Endothelial cell of umbilical vein (primary cell): ENCODE measurements around the gene RNF43.

Source experiments
- EZH2 ChIP-seq: IDR thresholded peaks from 2 replicates; pipeline ENCODE4 v1.6.1; 2012; ENCODE audit warnings: borderline replicate concordance, low read depth, mild to moderate bottlenecking, moderate library complexity, low read length, inconsistent platforms; ENCODE audit not compliant: severe bottlenecking
- GATA2 ChIP-seq: IDR thresholded peaks from 2 replicates; pipeline ENCODE4 v1.7.0; 2011; ENCODE audit warnings: low read depth, mild to moderate bottlenecking, moderate library complexity, mixed read lengths, low read length; ENCODE audit not compliant: insufficient read length, insufficient read depth
- JUN ChIP-seq: IDR thresholded peaks from 2 replicates; pipeline ENCODE4 v1.6.1; 2011; ENCODE audit warnings: borderline replicate concordance, low read depth; ENCODE audit not compliant: insufficient read length, insufficient read depth
- POLR2A ChIP-seq: IDR thresholded peaks from 2 replicates; pipeline ENCODE4 v1.6.1; 2012; ENCODE audit warnings: low read depth, mild to moderate bottlenecking, control low read depth, low read length
- POLR2AphosphoS5 ChIP-seq: IDR thresholded peaks from 2 replicates; pipeline ENCODE4 v1.6.1; 2012; ENCODE audit warnings: low read depth, mild to moderate bottlenecking, control low read depth, low read length, moderate library complexity; ENCODE audit not compliant: insufficient read depth
- TF ChIP-seq, protein P1 (sequence below), 2 donors: IDR thresholded peaks; 1 replicate in 1 of 2; 2 replicates in 1 of 2; pipeline ENCODE4 v1.5.1; 2011; ENCODE audit warnings: low read length in 2 of 2, mild to moderate bottlenecking in 2 of 2, moderate library complexity in 2 of 2, control low read depth in 1 of 2, inconsistent platforms in 1 of 2, low read depth in 1 of 2; ENCODE audit not compliant: insufficient read depth in 1 of 2; ENCODE audit errors: extremely low read depth in 1 of 2
- TF ChIP-seq, protein P2 (sequence below): IDR thresholded peaks from 2 replicates; pipeline ENCODE4 v1.6.1; 2011; ENCODE audit not compliant: insufficient read depth, insufficient read length

DNA sequence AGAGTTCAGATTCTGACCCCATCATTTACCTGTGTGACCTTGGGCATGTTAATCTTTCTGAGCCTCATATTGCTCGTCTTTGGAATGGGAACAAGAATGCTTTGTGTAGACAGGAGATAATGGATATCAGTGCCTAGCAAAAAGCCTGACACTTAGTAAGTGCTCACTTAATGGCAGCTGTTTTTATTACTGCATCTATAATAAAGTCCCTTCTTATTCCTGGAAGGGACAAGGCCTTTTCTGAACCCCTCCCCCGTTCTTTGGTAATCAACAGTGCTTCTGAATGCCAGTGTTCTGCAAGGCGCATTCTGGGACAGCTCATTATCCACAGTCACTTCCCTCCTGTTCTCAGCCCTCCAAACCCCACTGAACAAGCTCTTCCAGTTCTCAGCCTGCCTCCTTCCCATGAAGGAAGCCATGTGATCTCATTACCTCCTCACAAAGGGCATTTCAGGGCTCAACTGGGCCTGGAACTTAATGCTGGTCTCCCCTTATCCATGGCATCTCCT, 40.2 kb downstream of the RNF43 start:
- TF ChIP-seq, protein P1, sequence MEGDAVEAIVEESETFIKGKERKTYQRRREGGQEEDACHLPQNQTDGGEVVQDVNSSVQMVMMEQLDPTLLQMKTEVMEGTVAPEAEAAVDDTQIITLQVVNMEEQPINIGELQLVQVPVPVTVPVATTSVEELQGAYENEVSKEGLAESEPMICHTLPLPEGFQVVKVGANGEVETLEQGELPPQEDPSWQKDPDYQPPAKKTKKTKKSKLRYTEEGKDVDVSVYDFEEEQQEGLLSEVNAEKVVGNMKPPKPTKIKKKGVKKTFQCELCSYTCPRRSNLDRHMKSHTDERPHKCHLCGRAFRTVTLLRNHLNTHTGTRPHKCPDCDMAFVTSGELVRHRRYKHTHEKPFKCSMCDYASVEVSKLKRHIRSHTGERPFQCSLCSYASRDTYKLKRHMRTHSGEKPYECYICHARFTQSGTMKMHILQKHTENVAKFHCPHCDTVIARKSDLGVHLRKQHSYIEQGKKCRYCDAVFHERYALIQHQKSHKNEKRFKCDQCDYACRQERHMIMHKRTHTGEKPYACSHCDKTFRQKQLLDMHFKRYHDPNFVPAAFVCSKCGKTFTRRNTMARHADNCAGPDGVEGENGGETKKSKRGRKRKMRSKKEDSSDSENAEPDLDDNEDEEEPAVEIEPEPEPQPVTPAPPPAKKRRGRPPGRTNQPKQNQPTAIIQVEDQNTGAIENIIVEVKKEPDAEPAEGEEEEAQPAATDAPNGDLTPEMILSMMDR (IDR thresholded peaks at IDR 0.05; ENCODE audit: extremely low read depth in 1 of 2, insufficient read depth in 1 of 2, low read depth in 1 of 2, low read length in 2 of 2) = no peak
- TF ChIP-seq GATA2 (no peak), POLR2A (no peak), EZH2 (no peak), POLR2AphosphoS5 (no peak), JUN (no peak)
- TF ChIP-seq, protein P2, sequence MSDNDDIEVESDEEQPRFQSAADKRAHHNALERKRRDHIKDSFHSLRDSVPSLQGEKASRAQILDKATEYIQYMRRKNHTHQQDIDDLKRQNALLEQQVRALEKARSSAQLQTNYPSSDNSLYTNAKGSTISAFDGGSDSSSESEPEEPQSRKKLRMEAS = no peak
